ENCODE results near the gene TCHHL1. TPM values are rescaled to one million over a fixed set of nuclear protein-coding genes. Genes with fewer than 3 reads are reported as not detected.
A peak's percentile ranks its signal among the peaks of the same experiment; 100 is the strongest.
"Not testable (repeated sequence)": the region's sequence is repeated elsewhere in the genome, so short reads cannot be mapped to it uniquely, and the experiment has no call there.

Gene TCHHL1
- polyA plus RNA-seq, 3 donors: not detected

DNA sequence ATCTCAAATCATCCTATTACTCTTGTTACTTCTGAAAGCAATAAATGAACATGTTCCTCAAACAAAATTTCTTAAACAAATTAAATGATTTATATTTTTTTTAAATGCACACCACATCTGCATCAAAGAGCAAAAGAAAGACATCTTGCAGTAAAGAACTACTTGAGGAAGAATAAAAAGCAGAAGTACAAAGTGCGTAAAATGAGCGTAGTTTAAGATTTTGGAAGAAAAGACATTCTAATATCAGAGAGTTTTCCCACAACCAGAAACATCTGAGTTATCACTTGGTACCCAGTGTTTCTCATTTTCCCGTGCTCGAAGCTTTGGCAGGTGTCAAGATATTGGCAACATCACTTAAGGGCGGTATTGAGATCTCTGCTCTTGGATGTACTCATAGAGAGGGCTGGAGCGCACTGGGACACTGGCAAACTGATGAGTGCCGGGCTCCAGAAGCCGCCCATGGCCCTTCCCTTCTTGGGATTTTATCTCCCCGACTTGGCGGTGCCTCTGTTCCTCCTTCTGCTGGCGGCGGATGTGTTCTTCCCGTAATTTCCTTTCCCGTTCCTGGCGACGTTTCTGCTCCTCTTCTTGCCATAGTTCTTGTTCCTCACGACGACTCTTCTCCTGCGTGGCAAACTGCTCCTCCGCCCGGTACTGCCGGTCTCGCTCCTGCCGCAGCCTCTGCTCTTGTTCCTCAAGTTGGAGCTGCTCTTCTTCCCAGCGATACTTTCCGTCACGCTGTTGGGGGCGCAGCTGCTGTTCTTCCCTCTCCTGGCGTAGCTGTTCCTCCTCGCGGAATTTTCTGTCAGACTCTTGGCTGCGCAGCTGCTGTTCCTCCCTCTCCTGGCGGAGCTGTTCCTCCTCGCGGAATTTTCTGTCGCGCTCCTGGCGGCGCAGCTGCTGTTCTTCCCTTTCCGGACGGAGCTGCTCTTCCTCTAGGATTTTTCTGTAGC lies 18.4 kb upstream of the TCHHL1 start:
- no peak for DNase-seq (ENCODE audit: extremely low read depth in 1 of 11, low read depth in 9 of 11, low spot score in 4 of 11)

DNA sequence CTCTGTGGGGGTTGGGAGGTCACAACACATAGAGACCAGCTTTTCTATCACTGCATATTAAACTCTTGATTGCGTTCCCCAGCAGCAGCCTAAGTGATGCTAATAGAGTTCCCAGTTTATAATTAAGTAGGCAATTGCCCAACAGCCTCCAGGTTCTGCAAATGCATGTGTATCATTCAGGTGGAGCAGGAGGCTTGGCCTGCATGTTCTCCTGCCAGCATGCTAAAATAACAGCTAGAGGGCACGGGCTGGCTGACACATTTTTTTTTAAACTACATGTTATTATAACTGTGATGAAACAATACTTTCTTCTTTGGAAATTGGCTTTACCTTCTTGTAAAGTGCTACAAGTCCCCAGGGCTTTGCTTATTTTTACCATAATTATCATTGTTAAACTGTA lies 16.0 kb upstream of the TCHHL1 start:
- DNase-seq (ENCODE audit: extremely low read depth in 1 of 11, low read depth in 9 of 11, low spot score in 4 of 11): no peak

DNA sequence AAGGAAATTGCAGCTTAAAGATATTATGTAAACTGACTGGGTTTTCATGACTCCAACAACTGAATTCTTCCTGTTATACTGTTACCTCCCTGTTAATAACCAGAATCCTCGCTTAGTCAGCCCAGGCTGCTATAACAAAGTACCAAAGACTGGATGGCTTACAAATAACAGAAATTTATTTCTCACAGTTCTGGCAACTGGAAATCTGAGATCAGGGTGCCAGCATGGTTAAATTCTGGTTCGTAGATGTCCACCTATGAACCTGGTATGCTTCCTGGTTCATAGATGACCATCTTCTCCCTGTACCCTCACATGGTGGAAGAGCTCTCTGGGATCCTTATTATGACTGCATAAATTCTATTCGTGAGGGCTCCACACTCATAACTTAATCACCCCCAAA lies 8.1 kb upstream of the TCHHL1 start:
- no peak for DNase-seq (ENCODE audit: extremely low read depth in 1 of 11, low read depth in 9 of 11, low spot score in 4 of 11)

DNA sequence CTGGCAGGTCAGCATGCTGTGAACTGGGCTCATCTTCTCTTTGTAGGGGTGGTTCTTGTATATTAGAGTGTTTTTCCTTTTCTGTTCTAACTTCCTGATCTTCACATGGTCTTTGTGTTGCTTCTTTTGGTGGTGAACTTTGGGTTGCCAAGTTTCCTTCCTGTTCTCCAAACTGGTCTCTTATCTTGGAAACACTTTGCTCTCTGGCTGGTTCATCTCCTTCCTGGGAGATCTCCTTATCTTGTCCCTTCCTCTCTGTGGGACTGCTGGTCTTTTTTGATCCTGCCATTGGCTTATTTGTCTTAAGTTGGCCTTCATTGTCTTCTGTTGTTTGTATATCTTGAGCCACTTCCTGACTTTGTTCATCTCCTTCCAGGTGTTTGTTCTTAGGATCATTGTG lies 2.1 kb downstream of the TCHHL1 start:
- no peak for DNase-seq (ENCODE audit: extremely low read depth in 1 of 11, low read depth in 9 of 11, low spot score in 4 of 11)

DNA sequence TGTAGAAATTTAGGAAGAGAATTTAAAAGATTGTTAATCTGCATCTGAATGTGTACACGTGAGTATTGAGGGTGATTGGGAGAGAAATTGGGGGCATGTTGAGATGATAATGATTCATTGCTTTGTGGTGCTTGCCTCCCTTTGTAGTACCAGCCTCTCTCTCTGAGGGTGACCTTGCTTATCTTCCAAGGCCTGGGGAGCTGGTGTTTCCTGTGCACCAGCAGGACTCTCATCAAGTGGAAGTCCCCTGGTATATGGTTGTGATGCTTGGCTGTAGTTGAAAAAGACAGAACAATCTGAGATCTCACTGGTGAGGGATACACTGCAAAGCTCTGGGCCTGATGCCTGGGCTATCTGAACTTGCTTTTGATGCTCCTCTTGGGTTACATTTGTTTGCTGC lies 4.0 kb downstream of the TCHHL1 start:
- no peak for DNase-seq (ENCODE audit: extremely low read depth in 1 of 11, low read depth in 9 of 11, low spot score in 4 of 11)

DNA sequence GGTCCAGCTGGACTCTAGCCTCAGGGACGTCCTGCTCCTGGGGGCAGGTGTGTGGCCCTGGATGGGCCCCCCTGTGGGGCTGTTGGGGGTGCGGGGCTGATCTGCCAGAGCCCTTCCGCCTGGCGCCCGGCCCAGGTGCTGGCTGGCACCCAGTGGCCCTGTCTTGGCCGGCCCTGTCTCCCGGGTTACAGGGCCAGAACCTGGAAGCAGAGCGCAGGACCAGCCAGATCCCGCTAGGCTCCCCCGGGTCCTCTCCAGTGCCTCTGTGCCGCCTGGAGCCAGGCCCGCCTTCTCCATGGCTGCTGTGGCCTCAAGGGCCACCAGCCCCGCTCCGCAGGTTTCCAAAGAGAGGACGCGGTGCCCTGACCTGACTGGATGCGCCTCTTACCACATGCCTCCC lies 7.8 kb downstream of the TCHHL1 start:
- not testable (repeated sequence) for DNase-seq (ENCODE audit: extremely low read depth in 1 of 11, low read depth in 9 of 11, low spot score in 4 of 11)

DNA sequence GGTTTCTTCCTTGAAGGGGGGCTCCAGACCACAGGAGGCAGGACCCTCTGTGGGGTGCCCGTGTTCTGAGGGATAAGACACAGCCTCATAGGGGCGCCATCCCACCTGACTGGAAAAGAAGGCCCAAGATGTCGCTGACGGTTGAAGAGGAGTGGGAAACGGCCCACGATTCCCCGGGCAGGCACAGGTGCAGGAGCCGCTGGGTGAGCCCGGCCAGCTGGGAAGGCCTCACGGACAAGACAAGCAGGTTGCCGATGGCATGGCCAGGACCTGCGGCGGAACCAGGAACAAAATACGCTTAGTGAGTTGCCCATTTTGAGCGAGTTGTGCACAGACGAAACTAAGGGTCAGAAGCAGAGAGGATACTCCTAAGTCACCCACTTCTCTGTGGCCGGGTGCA lies 8.4 kb downstream of the TCHHL1 start:
- not testable (repeated sequence) for DNase-seq (ENCODE audit: extremely low read depth in 1 of 11, low read depth in 9 of 11, low spot score in 4 of 11)

DNA sequence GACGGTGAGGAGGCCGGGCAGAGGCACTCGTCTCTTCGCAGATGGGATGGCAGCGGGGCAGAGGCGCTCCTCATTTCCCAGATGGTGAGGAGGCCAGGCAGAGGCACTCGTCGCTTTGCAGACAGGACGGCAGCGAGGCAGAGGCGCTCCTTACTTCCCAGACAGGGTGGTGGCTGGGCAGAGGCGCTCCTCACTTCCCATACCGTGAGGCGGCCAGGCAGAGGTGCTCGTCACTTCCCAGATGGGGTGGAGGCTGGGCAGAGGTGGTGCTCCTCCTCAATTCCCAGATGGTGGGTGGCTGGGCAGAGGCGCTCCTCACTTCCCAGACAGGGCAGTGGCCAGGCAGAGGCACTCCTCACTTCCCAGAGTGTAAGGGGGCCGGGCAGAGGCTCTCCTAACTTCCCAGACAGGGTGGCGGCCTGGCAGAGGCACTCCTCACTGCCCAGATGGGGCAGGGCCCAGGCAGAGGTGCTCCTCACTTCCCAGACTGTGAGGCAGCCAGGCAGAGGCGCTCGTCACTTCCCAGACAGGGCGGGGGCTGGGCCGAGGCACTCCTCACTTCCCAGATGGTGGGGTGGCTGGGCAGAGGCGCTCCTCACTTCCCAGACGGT lies 9.9 kb downstream of the TCHHL1 start:
- DNase-seq (ENCODE audit: extremely low read depth in 1 of 11, low read depth in 9 of 11, low spot score in 4 of 11): no peak

DNA sequence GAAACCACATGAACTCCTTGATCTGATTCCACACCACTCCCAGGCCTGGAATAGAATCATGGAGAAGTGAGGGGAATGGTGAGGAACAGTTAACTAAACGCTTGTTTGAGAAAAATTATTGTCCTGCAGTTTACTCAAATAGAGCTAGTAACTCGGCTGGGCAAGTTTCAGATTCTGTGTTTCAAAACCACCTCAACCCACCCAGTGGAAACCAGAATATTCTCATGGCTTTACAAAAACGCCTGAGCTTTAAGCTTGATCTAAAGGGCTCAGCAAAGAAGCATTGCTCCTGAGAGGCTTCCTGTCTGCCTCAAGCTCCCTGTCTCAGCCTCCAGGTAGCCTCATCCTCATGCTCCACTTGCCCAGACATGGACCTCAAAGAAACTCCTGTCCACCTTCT lies 16.6 kb downstream of the TCHHL1 start:
- DNase-seq (ENCODE audit: extremely low read depth in 1 of 11, low read depth in 9 of 11, low spot score in 4 of 11): no peak

DNA sequence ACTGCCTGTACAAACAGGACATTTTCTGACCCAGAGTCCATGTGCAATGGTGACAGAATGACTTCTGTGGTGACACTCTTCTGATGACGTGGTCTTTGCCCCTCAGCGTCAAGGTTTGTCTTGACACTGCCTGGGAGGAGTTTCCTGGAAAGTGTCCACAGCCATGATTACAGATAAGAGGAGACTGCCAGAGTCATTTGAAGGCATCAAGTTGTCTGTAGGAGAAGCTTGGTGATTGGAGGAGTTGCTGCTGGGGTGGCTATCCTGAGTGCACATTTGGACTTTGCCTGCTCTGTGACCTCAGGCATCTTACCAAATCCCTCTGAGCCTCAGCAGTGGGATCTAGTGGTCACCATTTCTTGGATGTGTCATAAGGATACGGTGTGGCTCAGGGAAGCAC lies 17.7 kb downstream of the TCHHL1 start:
- no peak for DNase-seq (ENCODE audit: extremely low read depth in 1 of 11, low read depth in 9 of 11, low spot score in 4 of 11)

DNA sequence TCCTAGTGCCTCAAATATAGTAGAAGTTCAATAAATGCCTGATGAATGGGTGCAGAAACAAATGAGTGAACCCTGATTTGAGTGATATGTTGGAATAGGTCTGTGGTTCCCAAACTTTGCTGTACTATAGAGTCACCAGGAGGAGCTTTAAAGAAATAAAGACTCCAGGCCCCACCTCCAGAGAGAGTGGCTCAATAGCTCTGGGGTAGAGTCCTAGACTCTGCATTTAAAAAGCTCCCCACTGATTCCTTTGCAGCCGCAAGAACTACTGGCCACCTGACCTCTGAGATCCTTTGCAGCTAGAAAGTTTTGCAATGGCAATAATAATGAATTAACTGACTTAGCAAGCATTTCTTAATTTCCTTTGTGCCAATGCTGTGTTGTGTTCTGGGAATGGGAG lies 20.9 kb downstream of the TCHHL1 start:
- no peak for DNase-seq (ENCODE audit: extremely low read depth in 1 of 11, low read depth in 9 of 11, low spot score in 4 of 11)

DNA sequence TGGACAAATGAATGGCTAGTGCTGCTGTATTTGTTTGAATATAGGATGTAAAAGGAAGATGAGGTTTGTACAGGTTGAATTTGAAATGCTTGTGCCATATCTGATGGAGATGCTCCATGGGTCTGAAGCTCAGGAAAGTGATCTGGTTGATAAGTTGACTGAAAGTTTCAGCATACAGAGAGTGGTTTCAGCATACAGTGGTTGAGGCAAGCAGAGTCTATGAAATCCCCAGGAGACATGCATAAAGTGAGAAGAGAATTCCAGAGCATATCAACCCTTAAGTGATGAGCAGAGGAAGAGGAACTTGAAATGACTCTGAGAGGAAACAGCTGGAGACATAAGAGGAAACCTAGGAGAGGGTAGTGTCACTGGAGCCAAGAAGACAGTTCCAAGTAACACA lies 21.7 kb downstream of the TCHHL1 start:
- DNase-seq (ENCODE audit: extremely low read depth in 1 of 11, low read depth in 9 of 11, low spot score in 4 of 11): no peak

DNA sequence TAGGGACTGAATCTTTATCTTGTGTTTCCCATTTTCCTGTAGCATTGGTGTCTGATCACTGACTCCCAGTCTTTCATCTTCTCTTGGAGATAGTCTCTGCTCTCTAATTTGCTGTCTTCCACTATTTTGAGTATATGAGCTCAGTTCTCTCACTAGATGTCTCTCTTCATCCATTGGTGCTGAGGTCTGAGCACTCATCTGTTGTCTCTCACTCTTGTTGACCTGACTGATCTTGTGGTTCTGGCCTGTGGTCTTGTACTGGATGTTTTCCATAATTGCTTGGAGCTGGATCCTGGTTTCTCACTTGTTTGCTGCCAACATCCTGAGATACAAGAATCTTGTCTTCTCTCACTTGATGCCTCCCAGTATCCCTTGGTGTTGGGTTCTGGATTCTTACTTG lies 26.9 kb downstream of the TCHHL1 start:
- no peak for DNase-seq (ENCODE audit: extremely low read depth in 1 of 11, low read depth in 9 of 11, low spot score in 4 of 11)

DNA sequence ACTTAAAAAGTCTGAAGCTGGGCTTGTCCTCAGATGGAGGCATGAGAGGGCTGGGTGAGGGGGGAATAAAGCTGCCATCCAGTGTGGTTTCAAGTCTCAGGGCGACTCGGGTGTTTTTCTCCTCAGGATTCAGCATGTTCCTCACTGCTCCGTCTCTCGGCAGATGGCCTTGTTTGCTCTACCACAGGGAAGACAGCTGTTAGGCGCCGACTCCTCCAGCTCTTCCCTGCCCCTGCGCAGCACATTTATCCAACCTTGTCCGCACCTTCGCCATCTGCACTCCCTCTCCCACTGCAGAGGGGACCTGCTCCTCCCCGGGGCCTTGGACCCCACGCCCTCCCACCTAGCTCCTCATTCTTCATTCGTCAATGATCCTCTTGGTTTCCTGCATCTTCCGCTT lies 35.5 kb downstream of the TCHHL1 start:
- no peak for DNase-seq (ENCODE audit: extremely low read depth in 1 of 11, low read depth in 9 of 11, low spot score in 4 of 11)

DNA sequence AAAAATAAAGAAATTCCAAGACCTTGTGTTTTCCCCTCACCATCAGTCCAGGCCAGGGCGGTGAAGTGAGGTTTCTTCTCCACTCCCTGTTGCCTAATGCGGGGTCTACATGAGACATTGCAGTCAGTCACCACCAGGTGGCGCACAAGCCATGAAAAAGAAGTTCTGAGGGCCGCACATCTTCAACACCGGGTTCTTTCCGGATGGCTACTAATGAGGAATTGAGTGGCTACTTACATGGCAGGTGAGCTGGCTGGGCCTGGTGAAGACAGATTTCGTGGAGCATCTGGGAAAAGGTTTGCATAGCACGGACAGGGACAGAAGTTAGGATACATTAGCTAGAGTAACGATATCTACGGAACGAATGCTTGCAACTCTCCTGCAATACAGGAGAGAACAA lies 36.3 kb downstream of the TCHHL1 start:
- DNase-seq (ENCODE audit: extremely low read depth in 1 of 11, low read depth in 9 of 11, low spot score in 4 of 11): peak in 9 of 11 donors; percentile 61 to 83 (median 73)

DNA sequence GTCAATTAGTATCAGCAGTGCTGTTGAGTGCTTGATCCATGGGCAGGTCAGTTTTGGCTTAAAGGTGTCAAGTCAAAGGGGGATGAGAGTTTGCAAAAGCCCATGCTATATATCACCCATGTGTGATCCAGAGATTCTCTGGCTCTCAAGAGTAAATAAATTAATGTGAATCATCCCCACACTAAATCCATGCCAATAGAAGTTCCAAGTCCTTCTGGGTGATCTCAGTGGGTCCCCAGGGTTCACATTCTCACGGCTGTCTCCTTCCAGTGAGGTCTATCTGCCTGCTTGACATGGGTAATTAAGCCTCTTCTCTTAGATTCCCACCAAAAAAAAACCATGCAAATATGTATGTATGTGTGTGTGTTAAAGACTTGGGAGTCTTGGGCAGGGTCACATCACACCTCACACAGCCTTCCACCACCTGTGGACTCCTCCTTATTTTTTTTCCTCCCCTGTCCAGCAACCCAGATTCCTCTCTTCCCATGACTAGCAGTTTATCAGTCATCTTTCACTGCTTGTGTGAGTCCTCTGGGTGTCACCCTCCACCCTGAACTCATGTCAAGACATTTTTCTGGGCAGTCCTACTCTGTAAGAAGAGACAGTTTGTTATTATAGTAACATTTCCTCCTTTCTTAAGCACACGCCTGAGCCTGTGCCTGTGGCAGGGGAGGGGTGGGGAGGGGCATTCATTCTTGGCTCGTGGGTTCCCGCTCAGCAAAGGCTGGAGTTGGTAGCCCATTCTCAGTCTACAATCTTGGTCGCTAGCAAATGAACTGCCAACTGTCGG lies 37.8 kb downstream of the TCHHL1 start:
- no peak for DNase-seq (ENCODE audit: extremely low read depth in 1 of 11, low read depth in 9 of 11, low spot score in 4 of 11)

DNA sequence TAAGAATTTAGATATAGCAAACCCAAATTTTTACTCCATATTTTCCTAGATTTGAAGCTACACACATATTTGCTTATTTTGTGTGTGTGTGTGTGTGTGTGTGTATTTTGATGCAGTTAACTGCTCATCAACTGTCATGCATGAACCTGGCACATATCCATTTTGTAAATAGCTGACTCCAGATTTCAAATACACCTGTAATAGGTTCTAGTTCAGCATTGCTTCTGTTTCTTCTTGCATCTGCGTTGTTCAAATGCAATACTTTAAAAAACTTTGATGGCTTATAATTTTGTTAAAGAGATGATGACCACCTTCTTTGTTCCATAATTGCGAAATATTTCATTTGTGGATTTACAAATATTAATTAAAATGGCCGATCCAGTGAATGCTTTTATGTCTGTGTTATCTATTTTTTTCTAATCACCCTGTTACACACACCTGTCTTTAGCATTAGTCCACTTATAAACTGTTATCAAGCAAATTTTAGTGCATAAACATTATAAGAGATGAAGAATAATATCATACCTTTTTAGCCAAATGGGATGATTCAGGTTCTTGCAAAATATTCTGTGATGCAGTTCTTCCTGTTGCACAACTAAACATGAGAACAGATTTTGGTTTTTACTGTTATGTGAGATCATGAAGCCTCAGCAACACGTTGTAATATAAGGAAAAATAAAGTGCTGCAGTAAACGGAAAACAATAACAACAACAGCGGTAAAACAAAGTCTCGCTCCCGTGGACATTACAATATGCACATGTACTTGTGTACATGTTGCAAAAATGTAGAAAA lies 39.4 kb downstream of the TCHHL1 start:
- no peak for DNase-seq (ENCODE audit: extremely low read depth in 1 of 11, low read depth in 9 of 11, low spot score in 4 of 11)

DNA sequence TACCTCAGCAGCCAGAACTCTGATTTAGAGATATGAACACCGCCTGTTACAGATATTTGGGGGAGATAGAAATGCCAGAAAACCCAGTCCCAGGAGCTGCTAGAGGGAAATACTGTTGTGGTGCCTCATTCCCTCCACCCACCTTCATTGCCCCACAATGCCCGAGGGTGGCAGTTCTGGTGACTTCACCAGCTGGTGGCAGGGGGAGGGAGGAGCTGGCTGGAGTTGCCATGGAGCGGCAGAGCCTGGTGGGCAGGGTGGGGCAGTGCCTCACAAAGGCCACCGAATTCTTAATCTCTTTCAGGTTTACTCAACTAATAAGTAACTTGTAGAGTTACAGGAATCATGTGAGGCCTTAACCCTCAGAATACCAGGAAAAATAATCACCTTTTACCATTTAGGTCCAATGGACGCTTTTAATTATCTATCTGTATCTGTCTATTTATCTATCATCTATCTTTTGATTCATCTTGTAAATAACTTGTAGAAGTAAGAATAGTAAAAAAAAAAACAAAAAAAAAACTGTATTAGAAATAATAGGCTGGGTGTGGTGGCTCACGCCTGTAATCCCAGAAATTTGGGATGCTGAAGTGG lies 40.4 kb downstream of the TCHHL1 start:
- DNase-seq (ENCODE audit: extremely low read depth in 1 of 11, low read depth in 9 of 11, low spot score in 4 of 11): peak in 9 of 11 donors; percentile 33 to 76 (median 49)

All from renal cortex interstitium (tissue), 11 donors.